ENCODE results near the gene CFI. TPM values are rescaled to one million over a fixed set of nuclear protein-coding genes. Genes with fewer than 3 reads are reported as not detected.

CFI gene
- total and polyA plus RNA-seq, 9 of the 15 experiments (the other 6 are each of a cell fraction or from before 2014, with no cell fraction given): 0.30 to 8.4 (median 0.95) TPM

DNA sequence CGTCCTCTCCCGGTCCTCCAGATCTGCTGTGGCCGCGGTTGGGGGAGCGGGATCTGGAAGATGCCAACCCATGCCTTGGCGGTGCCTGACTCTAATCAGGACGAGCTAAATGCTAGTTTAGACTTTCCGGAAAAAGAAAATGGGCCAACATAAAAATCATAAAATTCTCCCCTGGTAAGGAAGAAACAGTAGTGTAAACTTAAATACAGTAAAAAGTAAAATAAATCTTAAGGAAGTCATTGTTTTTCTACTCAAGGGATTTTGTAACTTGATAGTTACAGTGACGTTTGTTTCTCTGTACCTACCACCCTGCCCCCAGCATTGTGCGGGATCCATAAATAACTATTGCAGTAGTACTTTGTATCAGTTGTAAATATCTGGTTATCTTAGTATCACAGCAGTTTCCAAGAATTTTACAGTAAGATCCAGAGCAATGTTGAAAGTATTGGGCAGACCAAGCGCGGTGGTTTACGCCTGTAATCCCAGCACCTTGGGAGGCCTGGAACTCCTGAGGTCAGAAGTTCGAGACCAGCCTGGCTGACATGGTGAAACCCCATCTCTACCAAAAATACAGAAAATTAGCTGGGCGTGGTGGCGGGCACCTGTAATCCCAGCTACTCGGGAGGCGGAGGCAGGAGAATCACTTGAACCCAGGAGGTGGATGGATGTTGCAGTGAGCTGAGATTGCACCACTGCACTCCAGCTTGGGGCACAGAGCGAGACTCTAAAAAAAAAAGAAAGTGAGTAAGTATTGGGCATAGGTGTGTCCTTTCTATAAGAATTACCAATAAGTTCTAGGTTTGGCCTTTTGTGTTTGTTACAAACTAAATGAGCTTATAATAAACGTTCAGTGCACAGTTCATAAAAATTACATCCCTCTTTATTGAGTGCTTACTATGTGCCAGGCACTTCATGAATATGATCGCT is 70.9 kb downstream of the CFI start (continued):
- TF ChIP-seq, protein P1, sequence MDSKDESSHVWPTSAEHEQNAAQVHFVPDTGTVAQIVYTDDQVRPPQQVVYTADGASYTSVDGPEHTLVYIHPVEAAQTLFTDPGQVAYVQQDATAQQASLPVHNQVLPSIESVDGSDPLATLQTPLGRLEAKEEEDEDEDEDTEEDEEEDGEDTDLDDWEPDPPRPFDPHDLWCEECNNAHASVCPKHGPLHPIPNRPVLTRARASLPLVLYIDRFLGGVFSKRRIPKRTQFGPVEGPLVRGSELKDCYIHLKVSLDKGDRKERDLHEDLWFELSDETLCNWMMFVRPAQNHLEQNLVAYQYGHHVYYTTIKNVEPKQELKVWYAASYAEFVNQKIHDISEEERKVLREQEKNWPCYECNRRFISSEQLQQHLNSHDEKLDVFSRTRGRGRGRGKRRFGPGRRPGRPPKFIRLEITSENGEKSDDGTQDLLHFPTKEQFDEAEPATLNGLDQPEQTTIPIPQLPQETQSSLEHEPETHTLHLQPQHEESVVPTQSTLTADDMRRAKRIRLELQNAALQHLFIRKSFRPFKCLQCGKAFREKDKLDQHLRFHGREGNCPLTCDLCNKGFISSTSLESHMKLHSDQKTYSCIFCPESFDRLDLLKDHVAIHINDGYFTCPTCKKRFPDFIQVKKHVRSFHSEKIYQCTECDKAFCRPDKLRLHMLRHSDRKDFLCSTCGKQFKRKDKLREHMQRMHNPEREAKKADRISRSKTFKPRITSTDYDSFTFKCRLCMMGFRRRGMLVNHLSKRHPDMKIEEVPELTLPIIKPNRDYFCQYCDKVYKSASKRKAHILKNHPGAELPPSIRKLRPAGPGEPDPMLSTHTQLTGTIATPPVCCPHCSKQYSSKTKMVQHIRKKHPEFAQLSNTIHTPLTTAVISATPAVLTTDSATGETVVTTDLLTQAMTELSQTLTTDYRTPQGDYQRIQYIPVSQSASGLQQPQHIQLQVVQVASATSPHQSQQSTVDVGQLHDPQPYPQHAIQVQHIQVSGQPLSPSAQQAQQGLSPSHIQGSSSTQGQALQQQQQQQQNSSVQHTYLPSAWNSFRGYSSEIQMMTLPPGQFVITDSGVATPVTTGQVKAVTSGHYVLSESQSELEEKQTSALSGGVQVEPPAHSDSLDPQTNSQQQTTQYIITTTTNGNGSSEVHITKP (IDR thresholded peaks at IDR 0.05; ENCODE audit: partially characterized antibody): peak; percentile 26
- TF ChIP-seq HMG20B (CRISPR knock-in tag; IDR thresholded peaks at IDR 0.05) (no peak), TAL1 (IDR thresholded peaks at IDR 0.05) (peak; percentile 22; the same call in 1 of the 2 replicates), ARID1B (IDR thresholded peaks at IDR 0.05) (peak; percentile 63; the same call in 1 of the 2 replicates), CEBPG (CRISPR knock-in tag; IDR thresholded peaks at IDR 0.05) (no peak), CEBPG (tag; conservative IDR thresholded peaks at IDR 0.05 in 1 of 2, IDR thresholded peaks at IDR 0.05 in 1 of 2) (peak; percentile 31 to 53; a peak in 3 of 4 replicates), ZNF551 (CRISPR knock-in tag; IDR thresholded peaks at IDR 0.05) (no peak), TEAD4 (IDR thresholded peaks at IDR 0.05; ENCODE audit: low read length) (peak; percentile 76), TEAD4 (CRISPR knock-in tag; IDR thresholded peaks at IDR 0.05; ENCODE audit: borderline replicate concordance) (no peak), TEAD1 (CRISPR knock-in tag; IDR thresholded peaks at IDR 0.05) (no peak), CHD4 (IDR thresholded peaks at IDR 0.05; ENCODE audit: insufficient read depth, insufficient replicate concordance, low read depth, low read length, poor library complexity, severe bottlenecking) (peak; percentile 8), ZNF766 (CRISPR knock-in tag; conservative IDR thresholded peaks at IDR 0.05) (peak; percentile 36; the same call in 1 of the 2 replicates), CREM (IDR thresholded peaks at IDR 0.05; ENCODE audit: low read depth) (peak; percentile 51), KDM1A (IDR thresholded peaks at IDR 0.05) (peak; percentile 41 to 55; a peak in 2 of 4 replicates), EP300 (IDR thresholded peaks at IDR 0.05; ENCODE audit: low read length) (peak; percentile 48), ATF7 (IDR thresholded peaks at IDR 0.05) (0 out of 2 replicates have a peak, but pooled peaks have one; percentile 17), CEBPB (tag; IDR thresholded peaks at IDR 0.05) (peak; percentile 48), NR2C1 (IDR thresholded peaks at IDR 0.05) (no peak), NR2C1 (tag; IDR thresholded peaks at IDR 0.05) (no peak), NCOA4 (IDR thresholded peaks at IDR 0.05; ENCODE audit: partially characterized antibody) (no peak)
- TF ChIP-seq, protein P2, sequence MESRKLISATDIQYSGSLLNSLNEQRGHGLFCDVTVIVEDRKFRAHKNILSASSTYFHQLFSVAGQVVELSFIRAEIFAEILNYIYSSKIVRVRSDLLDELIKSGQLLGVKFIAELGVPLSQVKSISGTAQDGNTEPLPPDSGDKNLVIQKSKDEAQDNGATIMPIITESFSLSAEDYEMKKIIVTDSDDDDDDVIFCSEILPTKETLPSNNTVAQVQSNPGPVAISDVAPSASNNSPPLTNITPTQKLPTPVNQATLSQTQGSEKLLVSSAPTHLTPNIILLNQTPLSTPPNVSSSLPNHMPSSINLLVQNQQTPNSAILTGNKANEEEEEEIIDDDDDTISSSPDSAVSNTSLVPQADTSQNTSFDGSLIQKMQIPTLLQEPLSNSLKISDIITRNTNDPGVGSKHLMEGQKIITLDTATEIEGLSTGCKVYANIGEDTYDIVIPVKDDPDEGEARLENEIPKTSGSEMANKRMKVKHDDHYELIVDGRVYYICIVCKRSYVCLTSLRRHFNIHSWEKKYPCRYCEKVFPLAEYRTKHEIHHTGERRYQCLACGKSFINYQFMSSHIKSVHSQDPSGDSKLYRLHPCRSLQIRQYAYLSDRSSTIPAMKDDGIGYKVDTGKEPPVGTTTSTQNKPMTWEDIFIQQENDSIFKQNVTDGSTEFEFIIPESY (CRISPR knock-in tag; IDR thresholded peaks at IDR 0.05): no peak
- TF ChIP-seq, protein P3, sequence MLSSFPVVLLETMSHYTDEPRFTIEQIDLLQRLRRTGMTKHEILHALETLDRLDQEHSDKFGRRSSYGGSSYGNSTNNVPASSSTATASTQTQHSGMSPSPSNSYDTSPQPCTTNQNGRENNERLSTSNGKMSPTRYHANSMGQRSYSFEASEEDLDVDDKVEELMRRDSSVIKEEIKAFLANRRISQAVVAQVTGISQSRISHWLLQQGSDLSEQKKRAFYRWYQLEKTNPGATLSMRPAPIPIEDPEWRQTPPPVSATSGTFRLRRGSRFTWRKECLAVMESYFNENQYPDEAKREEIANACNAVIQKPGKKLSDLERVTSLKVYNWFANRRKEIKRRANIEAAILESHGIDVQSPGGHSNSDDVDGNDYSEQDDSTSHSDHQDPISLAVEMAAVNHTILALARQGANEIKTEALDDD (IDR thresholded peaks at IDR 0.05): 0 out of 2 replicates have a peak, but pooled peaks have one; percentile 43

All from K562 (cell line).